ENCODE data around the gene NTSR1. TPM values are rescaled to one million over a fixed set of nuclear protein-coding genes. Genes with fewer than 3 reads are reported as not detected.

Gene NTSR1
- total and polyA plus RNA-seq, 4 donors = 0.03 to 0.33 (median 0.08) TPM; not detected in 1

- TF ChIP-seq ATF3 (IDR thresholded peaks at IDR 0.05) = no peak
Measured at GRCh38 chr20:62739067-62739466, 30.4 kb downstream of the NTSR1 start (continued).

DNA sequence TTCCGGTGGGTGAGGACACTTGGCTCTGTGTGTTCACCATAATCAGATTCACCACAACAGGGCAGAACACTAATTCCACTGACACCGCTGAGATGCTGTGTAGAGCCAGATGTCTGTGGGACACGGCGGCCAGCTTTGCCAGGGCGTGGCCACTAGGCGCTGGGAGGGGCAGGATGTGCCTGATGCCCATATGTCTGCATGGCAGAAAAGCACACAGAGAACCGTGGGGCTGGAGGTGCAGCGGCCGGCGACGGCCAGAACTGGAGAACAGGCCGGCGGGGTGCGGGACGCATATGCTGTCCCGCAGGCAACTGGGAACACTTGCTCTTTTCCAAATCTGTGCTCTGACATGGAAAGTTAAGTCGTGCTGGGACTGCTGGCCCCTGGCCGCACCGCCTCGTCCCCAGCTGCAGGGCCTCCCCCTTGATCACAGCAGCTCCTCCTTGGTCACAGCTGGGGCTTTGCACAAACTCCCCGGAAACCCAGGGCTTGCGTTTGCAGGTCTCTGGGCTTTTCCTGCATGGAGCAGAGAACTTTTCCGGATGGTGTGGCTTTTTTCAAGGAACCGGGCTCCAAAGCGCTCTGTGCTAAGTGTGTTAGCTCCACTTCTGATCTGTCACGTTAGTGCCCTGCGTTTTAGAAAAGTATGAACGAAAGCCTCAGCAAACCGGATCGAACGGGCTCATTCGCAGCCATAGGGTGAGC is 31.1 kb downstream of the NTSR1 start:
- H3K27me3 ChIP-seq (ENCODE audit: control insufficient read depth in 4 of 4, insufficient read depth in 4 of 4, low read length in 3 of 4) = no peaks in the 10 kb centered on the region
- no peak for TF ChIP-seq JUND (IDR thresholded peaks at IDR 0.05)
- no peak for TF ChIP-seq REST (IDR thresholded peaks at IDR 0.05)
- TF ChIP-seq HNF4A (conservative IDR thresholded peaks at IDR 0.05) = no peak
- no peak for TF ChIP-seq HNF4G (IDR thresholded peaks at IDR 0.05)
- TF ChIP-seq, protein P1, sequence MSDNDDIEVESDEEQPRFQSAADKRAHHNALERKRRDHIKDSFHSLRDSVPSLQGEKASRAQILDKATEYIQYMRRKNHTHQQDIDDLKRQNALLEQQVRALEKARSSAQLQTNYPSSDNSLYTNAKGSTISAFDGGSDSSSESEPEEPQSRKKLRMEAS (IDR thresholded peaks at IDR 0.05) = no peak
- no peak for TF ChIP-seq ATF3 (IDR thresholded peaks at IDR 0.05)
- TF ChIP-seq EGR1 (IDR thresholded peaks at IDR 0.05; ENCODE audit: low read depth in 2 of 2) = no peak
- TF ChIP-seq FOXA2 (IDR thresholded peaks at IDR 0.05) = no peak
- no peak for TF ChIP-seq SP1 (IDR thresholded peaks at IDR 0.05)
- TF ChIP-seq YY1 (IDR thresholded peaks at IDR 0.05) = no peak
- no peak for TF ChIP-seq RXRA (IDR thresholded peaks at IDR 0.05)
- TF ChIP-seq TAF1 (conservative IDR thresholded peaks at IDR 0.05) = no peak
- TF ChIP-seq ZBTB33 (IDR thresholded peaks at IDR 0.05) = no peak
- no peak for TF ChIP-seq FOXA1 (IDR thresholded peaks at IDR 0.05)
- no peak for TF ChIP-seq NR2F2 (IDR thresholded peaks at IDR 0.05)
- DNase-seq (ENCODE audit: low spot score) = no peak
- H3K4me1 ChIP-seq (ENCODE audit: control insufficient read depth in 4 of 4, insufficient read depth in 4 of 4, low read length in 3 of 4) = no peaks in the 10 kb centered on the region
- peak overlapping the region in 1 of 2 donors; percentile 28 for H3K27ac ChIP-seq (ENCODE audit: low read depth in 1 of 2, low read length in 2 of 2)
- H3K9me3 ChIP-seq (ENCODE audit: control insufficient read depth in 4 of 4, low read length in 3 of 4) = no peaks in the 10 kb centered on the region
- no peak overlapping the region for H3K4me3 ChIP-seq (ENCODE audit: low read depth in 1 of 3, low read length in 3 of 3)
- WGBS = 70% methylated on average over 32 of the region's 32 CpGs
- no peak overlapping the region for H3K9ac ChIP-seq (ENCODE audit: low read depth in 1 of 2, low read length in 2 of 2)
- no peaks in the 10 kb centered on the region for H3K36me3 ChIP-seq (ENCODE audit: control insufficient read depth in 4 of 4, insufficient read depth in 3 of 4, low read depth in 1 of 4, low read length in 3 of 4)
